ENCODE results near the gene PCNT. TPM values are rescaled to one million over a fixed set of nuclear protein-coding genes. Genes with fewer than 3 reads are reported as not detected.

PCNT gene
- total and polyA plus RNA-seq, 2 experiments from 2014 or later = 14.9 to 23.8 TPM

DNA sequence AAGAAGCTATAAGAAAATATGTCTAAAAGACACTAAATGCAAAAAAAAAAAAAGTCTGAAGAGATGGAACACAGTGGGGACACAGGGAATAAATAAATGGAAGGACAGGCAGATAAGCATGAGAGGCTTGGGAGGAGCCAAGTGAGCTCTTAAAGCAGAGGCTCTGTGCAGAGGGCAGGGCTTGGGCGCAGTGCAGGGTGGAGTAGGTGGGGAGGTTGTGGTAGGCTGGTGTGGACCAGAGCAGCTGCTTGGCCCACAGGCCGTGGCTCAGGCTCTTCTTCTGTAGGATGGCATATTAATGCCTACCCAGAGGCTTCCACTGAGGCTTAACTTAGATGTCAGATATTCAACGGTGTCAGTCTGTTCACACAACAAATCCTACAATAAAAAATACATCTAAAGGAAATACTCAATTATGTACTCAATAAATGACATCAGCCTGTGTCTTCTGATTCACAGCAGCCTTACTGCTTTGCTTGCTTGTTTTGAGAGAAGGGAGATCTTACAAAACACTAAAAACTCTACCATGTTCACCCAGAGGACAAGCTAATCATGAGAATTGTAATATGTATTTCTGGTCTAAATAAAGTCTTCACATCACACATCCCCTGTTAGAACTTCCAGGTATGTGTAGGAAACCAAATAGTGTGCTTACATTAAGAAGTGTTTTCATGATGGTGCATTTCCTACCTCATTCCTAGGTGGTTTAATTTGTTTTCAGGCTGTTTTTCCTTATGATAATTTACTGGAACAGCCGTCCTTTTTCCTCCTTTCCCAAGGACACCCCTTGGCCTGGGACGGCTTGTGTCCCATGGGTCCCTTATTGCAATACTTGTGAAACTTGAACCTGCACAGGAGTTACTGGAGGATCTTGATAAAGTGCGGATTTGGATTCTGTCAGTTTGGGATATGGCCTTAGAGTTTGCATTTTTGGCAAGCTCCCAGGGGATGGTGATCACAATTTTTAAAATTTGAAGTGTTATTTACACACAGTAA is 159.6 kb downstream of the PCNT start:
- TF ChIP-seq EZH2 (IDR thresholded peaks at IDR 0.05; ENCODE audit: insufficient read depth, poor library complexity, severe bottlenecking) = no peak
- no peak for TF ChIP-seq EZH2phosphoT487 (IDR thresholded peaks at IDR 0.05; ENCODE audit: insufficient read depth, low read depth)
- in situ Hi-C loops (cut with MboI) = no loop called here
- Histone ChIP-seq H3K9ac (no peak overlapping the region), H3K4me2 (ENCODE audit: unreplicated experiment) (no peak overlapping the region), H3K36me3 (ENCODE audit: low read depth) (no peaks in the 10 kb centered on the region), H4K20me1 (ENCODE audit: insufficient read depth) (no peaks in the 10 kb centered on the region), H3K9me2 (ENCODE audit: insufficient read depth) (no peaks in the 10 kb centered on the region), H3F3A (ENCODE audit: insufficient read depth) (peaks cover 13% of the 10 kb centered on the region), H3K79me2 (ENCODE audit: insufficient read depth) (peaks cover 90% of the 10 kb centered on the region), H3K27ac (no peak overlapping the region), H3K27me3 (replicated peaks; ENCODE audit: insufficient read depth) (no peaks in the 10 kb centered on the region), H3K4me3 (no peak overlapping the region), H2AFZ (no peak overlapping the region), H3K4me1 (ENCODE audit: insufficient read depth) (peaks cover 19% of the 10 kb centered on the region), H3K9me3 (ENCODE audit: low read depth) (no peaks in the 10 kb centered on the region)
- DNase-seq = peak; percentile 38
- 69 to 73% methylated on average over 6 of the region's 6 CpGs for WGBS, 2 experiments (ENCODE audit: low coverage in 1 of 2, low lambda C conversion rate in 2 of 2, missing lambda C conversion rate in 2 of 2)

DNA sequence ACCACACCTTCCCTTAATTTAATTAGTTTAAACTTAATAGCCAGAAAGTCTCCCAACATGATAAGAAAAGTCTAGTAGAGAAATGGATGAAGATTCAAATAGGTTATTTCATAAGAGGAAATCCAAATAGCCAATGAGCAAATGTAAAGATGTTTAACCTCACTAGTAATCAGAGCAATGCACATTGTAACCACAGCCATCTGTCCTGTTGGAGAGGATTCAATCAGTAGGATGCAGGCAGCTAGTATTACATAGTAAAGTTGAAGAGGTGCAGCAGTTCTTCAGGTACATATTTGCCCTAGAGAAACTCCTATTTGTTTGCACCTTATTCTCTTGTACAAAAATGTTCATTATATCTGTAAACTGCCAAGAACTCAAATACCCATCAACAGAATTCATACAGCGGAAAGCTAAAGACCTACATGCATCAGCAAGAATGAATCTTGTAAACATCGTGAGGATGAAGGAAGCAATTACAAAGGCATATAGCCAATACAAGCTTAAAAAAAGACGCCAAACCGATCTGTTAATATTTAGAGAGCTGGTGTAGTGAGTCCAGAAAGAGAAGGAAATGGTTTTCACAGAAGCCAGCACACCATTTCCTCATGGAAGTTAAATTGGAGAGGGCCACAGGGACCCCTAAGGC is 162.6 kb downstream of the PCNT start:
- Histone ChIP-seq H3K9ac (no peak overlapping the region), H3K9me3 (ENCODE audit: low read depth) (no peaks in the 10 kb centered on the region), H3K4me1 (ENCODE audit: insufficient read depth) (peaks cover 11% of the 10 kb centered on the region), H3K9me2 (ENCODE audit: insufficient read depth) (no peaks in the 10 kb centered on the region), H3F3A (ENCODE audit: insufficient read depth) (peaks cover 7% of the 10 kb centered on the region; the same call in 1 of the 2 replicates), H2AFZ (no peak overlapping the region), H3K27ac (no peak overlapping the region), H3K4me3 (no peak overlapping the region), H3K79me2 (ENCODE audit: insufficient read depth) (peaks cover 82% of the 10 kb centered on the region), H4K20me1 (ENCODE audit: insufficient read depth) (no peaks in the 10 kb centered on the region), H3K27me3 (replicated peaks; ENCODE audit: insufficient read depth) (no peaks in the 10 kb centered on the region), H3K4me2 (ENCODE audit: unreplicated experiment) (no peak overlapping the region), H3K36me3 (ENCODE audit: low read depth) (peaks cover 6% of the 10 kb centered on the region; the same call in 1 of the 2 replicates)
- WGBS, 2 experiments (ENCODE audit: low coverage in 1 of 2, low lambda C conversion rate in 2 of 2, missing lambda C conversion rate in 2 of 2) = 79 to 89% methylated on average over 4 of the region's 4 CpGs
- DNase-seq = no peak
- in situ Hi-C loops (cut with MboI) = no loop called here
- no peak for TF ChIP-seq EZH2 (IDR thresholded peaks at IDR 0.05; ENCODE audit: insufficient read depth, poor library complexity, severe bottlenecking)
- TF ChIP-seq EZH2phosphoT487 (IDR thresholded peaks at IDR 0.05; ENCODE audit: insufficient read depth, low read depth) = no peak

GRCh38 chr21:46489162-46489663 is 165.3 kb downstream of the PCNT start:
- H3K4me3 ChIP-seq = no peak overlapping the region

DNA sequence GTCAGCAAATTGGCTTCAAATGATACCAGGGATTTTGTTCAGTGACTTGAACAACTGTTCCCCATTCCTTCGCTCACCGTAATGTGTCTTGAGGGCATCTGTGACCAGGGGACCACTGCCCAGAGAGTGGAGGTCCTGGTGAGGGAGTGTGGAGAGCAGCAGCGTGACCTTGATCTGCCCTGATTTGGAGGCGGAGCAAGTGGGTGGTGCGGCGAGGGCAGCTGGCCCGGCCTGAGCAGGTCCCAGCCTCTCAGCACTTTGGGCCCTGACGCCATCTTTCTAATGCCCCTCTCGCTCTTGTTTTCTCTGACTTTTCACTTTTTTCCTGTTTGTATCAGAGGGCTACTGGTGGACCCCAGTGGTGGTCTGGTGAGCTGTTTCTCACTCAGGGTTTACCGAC is 165.8 kb downstream of the PCNT start:
- H3K4me3 ChIP-seq = no peak overlapping the region
- H3K27ac ChIP-seq = no peak overlapping the region
- H3K79me2 ChIP-seq (ENCODE audit: insufficient read depth) = peaks cover 76% of the 10 kb centered on the region
- peaks cover 16% of the 10 kb centered on the region; the same call in 1 of the 2 replicates for H3K36me3 ChIP-seq (ENCODE audit: low read depth)
- no peak for DNase-seq
- no peak overlapping the region for H2AFZ ChIP-seq
- no peaks in the 10 kb centered on the region for H3K9me2 ChIP-seq (ENCODE audit: insufficient read depth)
- H3K27me3 ChIP-seq (replicated peaks; ENCODE audit: insufficient read depth) = no peaks in the 10 kb centered on the region
- WGBS, 2 experiments (ENCODE audit: low coverage in 1 of 2, low lambda C conversion rate in 2 of 2, missing lambda C conversion rate in 2 of 2) = 94 to 95% methylated on average over 10 of the region's 10 CpGs
- in situ Hi-C loops (cut with MboI) = no loop called here
- H3K4me1 ChIP-seq (ENCODE audit: insufficient read depth) = no peaks in the 10 kb centered on the region
- H3F3A ChIP-seq (ENCODE audit: insufficient read depth) = no peaks in the 10 kb centered on the region
- no peak overlapping the region for H3K9ac ChIP-seq
- no peak overlapping the region for H3K4me2 ChIP-seq (ENCODE audit: unreplicated experiment)
- TF ChIP-seq EZH2phosphoT487 (IDR thresholded peaks at IDR 0.05; ENCODE audit: insufficient read depth, low read depth) (no peak), EZH2 (IDR thresholded peaks at IDR 0.05; ENCODE audit: insufficient read depth, poor library complexity, severe bottlenecking) (no peak)
- H3K9me3 ChIP-seq (ENCODE audit: low read depth) = no peaks in the 10 kb centered on the region
- no peaks in the 10 kb centered on the region for H4K20me1 ChIP-seq (ENCODE audit: insufficient read depth)

More at GRCh38 chr21:46489162-46489663, 165.3 kb downstream of the PCNT start:
- Histone ChIP-seq H3K9me2 (ENCODE audit: insufficient read depth) (no peaks in the 10 kb centered on the region), H3K4me2 (ENCODE audit: unreplicated experiment) (no peak overlapping the region), H3F3A (ENCODE audit: insufficient read depth) (peaks cover 4% of the 10 kb centered on the region; the same call in 1 of the 2 replicates), H3K27ac (no peak overlapping the region), H3K79me2 (ENCODE audit: insufficient read depth) (peaks cover 78% of the 10 kb centered on the region), H3K4me1 (ENCODE audit: insufficient read depth) (no peaks in the 10 kb centered on the region; the same call in 1 of the 2 replicates), H3K36me3 (ENCODE audit: low read depth) (peaks cover 11% of the 10 kb centered on the region; the same call in 1 of the 2 replicates), H2AFZ (no peak overlapping the region), H3K9me3 (ENCODE audit: low read depth) (no peaks in the 10 kb centered on the region), H3K27me3 (replicated peaks; ENCODE audit: insufficient read depth) (no peaks in the 10 kb centered on the region), H4K20me1 (ENCODE audit: insufficient read depth) (no peaks in the 10 kb centered on the region), H3K9ac (no peak overlapping the region)
- 91 to 96% methylated on average over 6 of the region's 6 CpGs for WGBS, 2 experiments (ENCODE audit: low coverage in 1 of 2, low lambda C conversion rate in 2 of 2, missing lambda C conversion rate in 2 of 2)
- in situ Hi-C loops (cut with MboI) = no loop called here
- TF ChIP-seq EZH2phosphoT487 (IDR thresholded peaks at IDR 0.05; ENCODE audit: insufficient read depth, low read depth) (no peak), EZH2 (IDR thresholded peaks at IDR 0.05; ENCODE audit: insufficient read depth, poor library complexity, severe bottlenecking) (no peak)
- DNase-seq = no peak

Data from GM23248 (cell line).